Right renal cortex interstitium (tissue), 3 donors: ENCODE measurements around the gene MAN2A2. TPM values are rescaled to one million over a fixed set of nuclear protein-coding genes. Genes with fewer than 3 reads are reported as not detected.

ENCODE experiments used
- DNase-seq, 3 donors: peaks; one replicate each; pipeline ENCODE4 v3.0.0-alpha.2; 2013; ENCODE audit warnings: low read depth in 3 of 3, low spot score in 2 of 3
- polyA plus RNA-seq, 3 donors: library from polyadenylated mRNA; unstranded; fragments of 120-200 nt; gene quantifications; one replicate each; pipeline ENCODE4 v1.2.1, GENCODE V29; 2013; ENCODE audit not compliant: insufficient read length in 3 of 3

The MAN2A2 gene
- polyA plus RNA-seq: 10 to 100 TPM; 36.0 to 40.8 (median 37.8) TPM

GRCh38 chr15:90902840-90903732 lies at the start of gene MAN2A2:
TSS of gene MAN2A2 (plus strand) at chr15:90903302. CDS start at chr15:90904208, 906 bp downstream.
- no peak for DNase-seq

DNA sequence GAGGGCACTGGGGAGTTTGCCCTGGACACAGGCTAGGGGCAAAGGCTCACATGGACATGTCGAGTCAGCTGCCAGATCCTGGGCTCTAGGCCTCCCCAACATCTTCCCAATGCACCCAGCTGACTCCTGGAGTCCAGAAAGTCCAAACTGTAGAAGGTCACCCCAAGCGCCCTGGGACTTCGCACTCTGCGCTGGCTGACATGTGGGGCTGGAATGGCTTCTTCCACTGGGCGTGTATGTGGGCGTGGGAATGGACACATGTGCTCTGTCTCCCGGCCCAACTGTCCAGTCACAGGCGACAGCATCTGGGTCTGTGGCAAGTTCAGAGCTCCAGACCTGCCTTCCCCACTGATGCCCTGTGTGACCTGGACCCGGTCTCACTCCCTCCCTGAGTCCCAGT lies 48.0 kb upstream of the MAN2A2 start:
- no peak for DNase-seq

DNA sequence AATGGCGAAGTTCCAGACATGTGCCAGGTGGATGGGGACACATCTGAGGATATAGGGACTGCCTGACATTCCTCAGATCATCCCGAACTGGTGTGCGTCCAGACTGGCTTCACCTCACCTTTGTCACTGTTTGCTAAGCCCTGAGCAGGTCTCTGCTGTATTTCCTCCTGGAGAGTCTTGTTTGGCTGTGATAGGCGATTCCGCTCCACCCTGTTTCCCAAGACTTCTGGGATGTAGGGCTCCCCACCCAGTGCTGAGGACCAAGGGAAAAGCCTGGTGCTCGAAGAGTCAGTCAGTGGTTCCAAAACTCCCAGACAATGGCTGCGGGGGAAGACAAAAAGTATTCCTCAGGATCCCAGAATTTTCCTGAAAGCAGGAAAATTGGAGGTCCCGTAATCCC lies 45.8 kb upstream of the MAN2A2 start:
- DNase-seq: no peak

- DNase-seq: no peak
Measured at GRCh38 chr15:90857883-90858443, 45.1 kb upstream of the MAN2A2 start.

DNA sequence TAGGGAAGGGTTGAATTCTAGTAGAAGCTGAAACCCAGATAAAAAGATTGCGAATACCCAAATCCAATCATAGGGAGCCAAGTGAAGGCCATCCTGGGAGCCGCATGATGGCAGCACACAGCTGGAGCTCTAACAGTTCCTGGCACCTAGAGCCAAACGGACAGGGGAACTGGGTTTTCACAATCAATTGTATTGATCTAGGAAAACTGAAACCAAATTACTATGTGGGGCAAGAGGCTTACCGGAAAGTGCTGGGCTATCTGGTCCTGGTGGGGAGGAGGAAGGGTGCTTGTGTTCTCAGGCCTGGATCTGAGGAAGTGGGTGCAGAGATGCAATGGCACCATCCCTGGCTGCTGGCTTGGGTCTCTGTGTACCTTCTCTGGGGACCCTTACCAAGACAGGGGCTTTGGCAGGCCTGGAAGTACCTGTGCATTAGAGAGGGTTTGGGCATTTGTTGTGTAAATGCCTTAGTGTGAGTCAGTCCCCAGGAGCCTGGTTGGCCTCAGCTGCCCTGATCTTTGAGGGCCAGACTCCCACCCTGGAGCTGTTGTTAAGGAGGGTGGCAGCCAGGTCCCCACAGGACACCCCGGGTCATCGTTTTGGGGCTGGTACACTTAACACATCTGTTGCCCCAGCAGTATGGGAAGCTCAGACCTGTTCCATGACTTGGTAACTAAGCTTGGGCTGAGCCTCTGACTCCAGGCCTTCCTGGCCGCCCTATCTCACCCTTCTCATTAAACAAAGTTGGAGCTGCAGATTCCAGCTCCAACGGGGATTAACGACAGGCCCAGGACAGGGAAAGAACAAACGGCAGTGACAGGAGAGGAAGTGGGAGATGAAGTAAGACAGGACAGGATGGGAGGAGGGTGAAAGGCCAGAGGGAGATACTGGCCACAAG lies 43.6 kb upstream of the MAN2A2 start:
- no peak for DNase-seq

GRCh38 chr15:90860450-90860849 lies 42.7 kb upstream of the MAN2A2 start:
- no peak for DNase-seq

- no peak for DNase-seq
Measured at GRCh38 chr15:90860942-90861675, 42.0 kb upstream of the MAN2A2 start.

DNA sequence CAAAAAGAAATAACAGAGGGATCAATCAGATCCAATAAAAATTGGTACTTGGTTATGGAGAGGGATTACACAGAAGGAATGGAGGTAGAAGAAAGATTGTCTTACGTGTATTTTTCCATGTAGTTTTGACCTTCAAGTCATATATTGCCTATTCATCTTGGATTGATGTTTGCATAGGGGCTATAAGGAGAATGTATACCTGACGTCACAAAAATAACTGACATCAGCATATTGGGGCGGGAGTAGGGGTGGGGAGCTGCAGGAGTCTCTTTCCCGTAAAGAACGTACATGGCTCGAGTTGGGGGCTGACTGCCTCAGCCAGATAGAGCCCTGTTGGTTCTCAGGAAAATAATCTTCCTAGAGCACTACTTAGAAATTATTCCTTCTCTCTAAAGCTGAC lies 40.6 kb upstream of the MAN2A2 start:
- DNase-seq: no peak

- no peak for DNase-seq
Measured at GRCh38 chr15:90862964-90863778, 39.9 kb upstream of the MAN2A2 start.

- DNase-seq: no peak
Measured at GRCh38 chr15:90863987-90864386, 39.1 kb upstream of the MAN2A2 start.

- no peak for DNase-seq
Measured at GRCh38 chr15:90864507-90864906, 38.6 kb upstream of the MAN2A2 start.

DNA sequence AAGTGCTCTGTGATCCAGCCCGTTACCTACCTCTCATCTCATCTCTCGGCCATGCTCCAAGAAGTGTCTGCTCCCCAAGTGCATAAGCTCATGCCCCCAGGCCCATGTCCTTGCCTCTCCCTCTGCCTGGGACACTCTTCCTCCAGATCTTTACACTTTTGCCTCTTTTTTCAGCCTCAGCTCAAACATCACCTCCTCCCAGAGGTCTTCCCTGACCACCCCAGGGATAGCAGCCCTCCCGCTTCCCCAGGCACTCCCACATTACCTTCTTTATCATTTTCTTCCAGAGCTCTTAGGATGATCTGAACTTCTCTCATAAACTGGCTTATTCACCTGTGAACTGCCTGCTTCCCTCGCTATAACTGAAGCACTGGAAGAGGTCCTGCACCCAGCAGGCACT lies 37.4 kb upstream of the MAN2A2 start:
- DNase-seq: no peak

DNA sequence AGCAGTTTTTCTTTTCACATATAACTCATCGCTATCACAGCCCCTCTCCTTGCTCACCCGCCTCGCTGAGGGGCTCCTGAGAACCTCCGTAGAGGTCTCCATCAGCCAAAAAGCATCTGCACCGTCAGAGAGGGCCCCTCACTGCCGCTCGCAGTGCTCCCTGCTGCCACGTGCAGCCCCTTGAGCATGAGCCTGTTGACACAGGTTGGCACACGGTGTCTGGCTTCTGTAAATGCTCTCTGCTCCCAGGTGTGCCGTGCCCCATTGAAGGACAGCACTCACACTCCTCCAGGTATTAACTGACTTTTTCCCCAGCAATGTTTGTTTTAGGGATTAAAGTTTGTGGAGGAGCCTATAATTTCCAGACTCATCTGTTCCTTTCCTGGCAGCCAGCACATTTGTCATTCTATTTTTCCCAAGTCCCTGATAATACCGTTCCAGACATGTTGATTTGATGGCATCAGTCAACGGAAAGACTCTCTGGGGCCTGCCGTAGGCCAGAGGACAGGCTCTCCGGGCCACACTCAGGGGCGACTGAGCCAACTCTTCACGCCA lies 36.9 kb upstream of the MAN2A2 start:
- DNase-seq: no peak

GRCh38 chr15:90866800-90867199 lies 36.3 kb upstream of the MAN2A2 start:
- no peak for DNase-seq

DNA sequence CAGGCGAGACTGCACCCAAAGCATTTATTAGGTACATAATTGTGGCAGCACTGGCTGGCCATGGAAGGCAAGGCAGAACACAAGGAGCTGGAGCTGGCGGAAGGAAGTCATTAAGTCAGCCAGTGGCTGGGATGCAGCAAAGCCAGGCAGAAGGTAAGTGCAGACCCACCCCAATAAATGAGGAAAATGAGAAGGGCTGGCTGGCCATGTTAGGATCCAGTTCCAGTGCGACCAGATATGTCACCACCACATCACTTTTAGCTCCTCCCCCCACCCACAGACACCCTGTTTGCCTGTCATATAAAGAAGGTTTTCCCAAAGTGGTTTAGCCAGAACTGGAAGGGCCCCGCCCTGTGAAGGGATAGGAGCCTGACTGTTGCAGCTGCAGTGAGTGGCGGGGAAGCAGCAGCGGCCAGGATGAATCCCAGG lies 34.8 kb upstream of the MAN2A2 start, which contains the start of gene FURIN:
Gene FURIN (plus strand): TSS at position 328 of the 429 bp plus-strand sequence. CDS start 7,153 bp downstream, outside the sequence.
- no peak for DNase-seq

GRCh38 chr15:90869140-90869541 lies 34.0 kb upstream of the MAN2A2 start:
- no peak for DNase-seq

GRCh38 chr15:90869601-90870353 lies 33.3 kb upstream of the MAN2A2 start:
- no peak for DNase-seq

DNA sequence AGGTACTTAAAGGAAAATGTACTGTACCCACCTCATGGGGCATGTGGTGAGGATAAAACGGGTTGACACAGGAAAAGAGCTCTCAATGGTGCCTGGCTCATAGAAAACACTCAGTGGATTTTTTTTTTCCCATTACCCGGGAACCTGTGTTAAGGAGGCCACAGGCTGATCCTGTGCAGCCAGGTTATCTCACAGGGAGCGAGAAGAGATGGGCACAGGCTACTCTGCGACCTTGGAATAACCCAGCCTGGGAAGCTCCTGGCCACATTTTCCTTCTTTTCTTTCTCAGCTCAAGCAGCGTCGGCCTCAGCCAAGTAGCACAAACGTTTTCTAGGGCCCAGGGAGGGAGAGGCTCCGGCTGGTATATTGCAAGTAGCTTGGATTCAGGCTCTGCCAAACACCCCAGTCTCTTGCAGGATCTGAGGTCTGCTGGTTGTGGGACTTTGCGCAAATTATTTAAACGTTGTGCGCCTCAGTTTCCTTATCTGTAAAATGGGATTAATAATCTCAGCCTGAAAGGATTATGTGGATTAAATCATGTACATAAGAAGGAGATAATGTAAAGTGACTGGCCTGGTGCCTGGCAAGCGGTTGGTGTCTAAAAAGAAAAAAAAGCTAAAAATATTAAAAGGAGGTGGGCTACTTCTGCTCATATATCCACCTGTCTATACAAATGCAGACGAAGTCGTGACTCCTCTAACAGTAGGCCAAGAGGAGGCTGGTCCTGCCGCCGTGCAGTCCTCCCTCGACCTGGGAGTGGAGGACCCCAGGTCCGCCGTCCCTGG lies 32.6 kb upstream of the MAN2A2 start:
- no peak for DNase-seq
